Non-pigmented ciliary epithelial cell (primary cell): Measurements from ENCODE around the gene LRRC7.

ENCODE experiments used
- DNase-seq: peaks from one replicate; pipeline ENCODE4 v3.0.0-alpha.2; 2010; ENCODE audit warnings: low read depth

Gene LRRC7

GRCh38 chr1:69976896-69977295 lies 409.2 kb downstream of the LRRC7 start:
- peak; percentile 53 for DNase-seq

GRCh38 chr1:69982992-69983391 lies 415.3 kb downstream of the LRRC7 start:
- DNase-seq = peak; percentile 55

GRCh38 chr1:69985376-69985775 lies 417.7 kb downstream of the LRRC7 start:
- DNase-seq = no peak

- no peak for DNase-seq
Measured at GRCh38 chr1:69985901-69986439, 418.2 kb downstream of the LRRC7 start.

GRCh38 chr1:69987881-69988280 lies 420.2 kb downstream of the LRRC7 start:
- no peak for DNase-seq

- DNase-seq = no peak
Measured at GRCh38 chr1:69991644-69992043, 423.9 kb downstream of the LRRC7 start.

GRCh38 chr1:69992594-69992993 lies 424.9 kb downstream of the LRRC7 start:
- DNase-seq = no peak

- no peak for DNase-seq
Measured at GRCh38 chr1:69993810-69994209, 426.1 kb downstream of the LRRC7 start.

GRCh38 chr1:69994241-69994640 lies 426.5 kb downstream of the LRRC7 start:
- DNase-seq = no peak

- no peak for DNase-seq
Measured at GRCh38 chr1:69998847-69999246, 431.1 kb downstream of the LRRC7 start.

GRCh38 chr1:70003211-70003908 lies 435.6 kb downstream of the LRRC7 start:
- DNase-seq = no peak

GRCh38 chr1:70005386-70006034 lies 437.8 kb downstream of the LRRC7 start:
- no peak for DNase-seq

- no peak for DNase-seq
Measured at GRCh38 chr1:70008660-70009059, 440.9 kb downstream of the LRRC7 start.

- no peak for DNase-seq
Measured at GRCh38 chr1:70017770-70018169, 450.0 kb downstream of the LRRC7 start.

- DNase-seq = no peak
Measured at GRCh38 chr1:70024272-70024671, 456.6 kb downstream of the LRRC7 start.

- DNase-seq = no peak
Measured at GRCh38 chr1:70025052-70025451, 457.3 kb downstream of the LRRC7 start.

- DNase-seq = no peak
Measured at GRCh38 chr1:70025846-70026245, 458.1 kb downstream of the LRRC7 start.

- no peak for DNase-seq
Measured at GRCh38 chr1:70033266-70033873, 465.6 kb downstream of the LRRC7 start.

GRCh38 chr1:70033936-70034335 lies 466.2 kb downstream of the LRRC7 start:
- no peak for DNase-seq

GRCh38 chr1:70034403-70034802 lies 466.7 kb downstream of the LRRC7 start:
- DNase-seq = peak; percentile 55

- DNase-seq = peak; percentile 43
Measured at GRCh38 chr1:70038025-70038424, 470.3 kb downstream of the LRRC7 start.

- DNase-seq = no peak
Measured at GRCh38 chr1:70039485-70039884, 471.8 kb downstream of the LRRC7 start.
